Small intestine (tissue), 7 donors: Measurements from ENCODE around the gene EIPR1. TPM values are rescaled to one million over a fixed set of nuclear protein-coding genes. Genes with fewer than 3 reads are reported as not detected.
"Not testable (repeated sequence)": the region's sequence is repeated elsewhere in the genome, so short reads cannot be mapped to it uniquely, and the experiment has no call there.

ENCODE experiments used
- DNase-seq, 2 donors: peaks; one replicate each; pipeline versions ENCODE4 v3.0.0 to v3.0.0-alpha.2; 2013
- FAIRE-seq: peaks from 2 replicates; lab custom pipeline; 2012; peaks lifted over from hg19 to GRCh38; lab: Jason Lieb, UNC
- H3K27ac ChIP-seq, 3 donors: one replicate each; pipeline ENCODE4 v1.5.1; 2013; ENCODE audit warnings: low read length in 2 of 3, mild to moderate bottlenecking in 2 of 3, control low read depth in 1 of 3, inconsistent platforms in 1 of 3, low read depth in 1 of 3, moderate library complexity in 1 of 3
- H3K27me3 ChIP-seq, 3 donors: one replicate each; pipeline ENCODE4 v1.6.1; 2013; ENCODE audit warnings: low read length in 3 of 3, inconsistent platforms in 1 of 3; ENCODE audit not compliant: control insufficient read depth in 3 of 3, insufficient read depth in 3 of 3
- H3K36me3 ChIP-seq, 3 donors: one replicate each; pipeline ENCODE4 v1.6.1; 2013; ENCODE audit warnings: low read length in 3 of 3, inconsistent platforms in 1 of 3, low read depth in 1 of 3, mild to moderate bottlenecking in 1 of 3, moderate library complexity in 1 of 3; ENCODE audit not compliant: control insufficient read depth in 3 of 3, insufficient read depth in 2 of 3
- H3K4me1 ChIP-seq, 3 donors: one replicate each; pipeline ENCODE4 v1.6.1; 2013; ENCODE audit warnings: low read length in 2 of 3, inconsistent platforms in 1 of 3, low read depth in 1 of 3, mild to moderate bottlenecking in 1 of 3, moderate library complexity in 1 of 3; ENCODE audit not compliant: control insufficient read depth in 3 of 3, insufficient read depth in 2 of 3
- H3K4me3 ChIP-seq, 3 donors: one replicate each; pipeline ENCODE4 v1.5.1; 2013; ENCODE audit warnings: low read length in 3 of 3, control low read depth in 1 of 3, inconsistent platforms in 1 of 3, low read depth in 1 of 3, mild to moderate bottlenecking in 1 of 3, moderate library complexity in 1 of 3
- H3K9me3 ChIP-seq, 2 donors: one replicate each; pipeline ENCODE4 v1.6.1; 2013; ENCODE audit warnings: low read depth in 1 of 2, low read length in 1 of 2; ENCODE audit not compliant: control insufficient read depth in 2 of 2, insufficient read depth in 1 of 2
- whole genome bisulfite sequencing, 3 donors: extraction: QIAGEN DNeasy Blood & Tissue Kit; methylation state at CpG; one replicate each; pipeline ENCODE4 v1.1.7; 2013; 5-methylcytosine and 5-hydroxymethylcytosine counted together
- polyA plus RNA-seq, 4 donors: library from polyadenylated mRNA; stranded (reverse) in 3 of 4; unstranded in 1 of 4; fragments of 200-250 nt in 3 of 4; fragments of 120-200 nt in 1 of 4; gene quantifications; one replicate each; pipeline versions ENCODE4 v1.2.1 to v1.2.3, GENCODE V29; 2013
- donor health status: healthy with polysubstance abuse.
- donor health status: control.
- donor health status: control.
- donor health status: Bipolar disorder and iron deficiency.
- donor health status: healthy.

EIPR1 gene
- polyA plus RNA-seq, 4 donors, result 16.8 to 28.5 (median 19.5) TPM

- Histone ChIP-seq H3K9me3 (peaks cover 0 to 11% of the 10 kb centered on the region in 2 donors), H3K4me1 (no peaks in the 10 kb centered on the region), H3K4me3 (no peak overlapping the region), H3K27ac (peak overlapping the region in 1 of 3 donors; percentile 18), H3K36me3 (peaks cover 0 to 23% (median 0%) of the 10 kb centered on the region in 3 donors), H3K27me3 (no peaks in the 10 kb centered on the region)
- no peak for DNase-seq
- 91 to 92% (median 91%) methylated on average over 20 of the region's 20 CpGs for WGBS, 3 donors
- FAIRE-seq, result no peak
Measured at GRCh38 chr2:3288470-3289170, 89.0 kb downstream of the EIPR1 start.

DNA sequence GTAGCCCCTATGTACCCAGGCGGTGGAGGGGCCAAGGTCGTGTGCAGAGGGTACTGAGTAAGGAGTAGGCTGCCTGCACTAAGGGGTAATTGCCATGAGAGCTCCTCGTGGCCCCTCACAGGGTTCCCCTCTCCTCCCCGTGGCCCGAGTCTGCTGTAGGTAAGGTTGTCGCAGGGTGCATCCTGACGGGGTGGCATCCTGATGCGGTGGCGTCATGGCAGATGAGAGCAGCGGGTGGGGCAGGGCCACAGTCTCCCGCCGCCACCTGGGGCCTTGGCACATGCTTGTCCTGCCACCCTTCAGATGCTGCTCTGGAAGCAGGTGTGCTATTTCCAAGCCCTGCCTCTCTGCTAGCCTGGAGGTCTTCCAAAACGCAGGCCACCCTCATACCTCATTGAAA lies 89.7 kb downstream of the EIPR1 start:
- H3K27ac ChIP-seq, result no peak overlapping the region
- WGBS, 3 donors, result 90 to 97% (median 92%) methylated on average over 13 of the region's 13 CpGs
- peaks cover 0 to 21% (median 0%) of the 10 kb centered on the region in 3 donors for H3K36me3 ChIP-seq
- H3K27me3 ChIP-seq, result no peaks in the 10 kb centered on the region
- no peak for FAIRE-seq
- no peaks in the 10 kb centered on the region for H3K4me1 ChIP-seq
- H3K4me3 ChIP-seq, result no peak overlapping the region
- DNase-seq, result no peak
- peaks cover 0 to 11% of the 10 kb centered on the region in 2 donors for H3K9me3 ChIP-seq

DNA sequence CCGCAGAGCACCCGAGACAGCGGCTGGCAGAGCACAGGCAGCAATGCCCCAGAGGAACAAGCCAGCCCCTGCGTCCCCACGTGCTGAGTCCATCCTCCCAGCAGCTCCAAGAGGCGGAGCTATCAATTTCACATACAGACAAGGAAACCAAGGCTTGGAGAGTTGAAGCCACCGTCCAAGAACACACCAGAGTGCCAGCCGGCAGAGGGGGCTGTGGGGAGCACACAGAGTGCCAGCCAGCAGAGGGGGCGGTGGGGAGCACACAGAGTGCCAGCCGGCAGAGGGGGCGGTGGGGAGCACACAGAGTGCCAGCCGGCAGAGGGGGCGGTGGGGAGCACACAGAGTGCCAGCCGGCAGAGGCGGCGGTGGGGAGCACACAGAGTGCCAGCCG lies 91.0 kb downstream of the EIPR1 start:
- H3K36me3 ChIP-seq, result peaks cover 0 to 17% (median 0%) of the 10 kb centered on the region in 3 donors
- not testable (repeated sequence) for H3K27ac ChIP-seq, H3K4me1 ChIP-seq, FAIRE-seq, DNase-seq, H3K4me3 ChIP-seq, H3K27me3 ChIP-seq
- whole genome bisulfite sequencing, 3 donors, result 93 to 94% (median 93%) methylated on average over 15 to 17 of the region's 17 CpGs
- H3K9me3 ChIP-seq, result peaks cover 0 to 11% of the 10 kb centered on the region in 2 donors

DNA sequence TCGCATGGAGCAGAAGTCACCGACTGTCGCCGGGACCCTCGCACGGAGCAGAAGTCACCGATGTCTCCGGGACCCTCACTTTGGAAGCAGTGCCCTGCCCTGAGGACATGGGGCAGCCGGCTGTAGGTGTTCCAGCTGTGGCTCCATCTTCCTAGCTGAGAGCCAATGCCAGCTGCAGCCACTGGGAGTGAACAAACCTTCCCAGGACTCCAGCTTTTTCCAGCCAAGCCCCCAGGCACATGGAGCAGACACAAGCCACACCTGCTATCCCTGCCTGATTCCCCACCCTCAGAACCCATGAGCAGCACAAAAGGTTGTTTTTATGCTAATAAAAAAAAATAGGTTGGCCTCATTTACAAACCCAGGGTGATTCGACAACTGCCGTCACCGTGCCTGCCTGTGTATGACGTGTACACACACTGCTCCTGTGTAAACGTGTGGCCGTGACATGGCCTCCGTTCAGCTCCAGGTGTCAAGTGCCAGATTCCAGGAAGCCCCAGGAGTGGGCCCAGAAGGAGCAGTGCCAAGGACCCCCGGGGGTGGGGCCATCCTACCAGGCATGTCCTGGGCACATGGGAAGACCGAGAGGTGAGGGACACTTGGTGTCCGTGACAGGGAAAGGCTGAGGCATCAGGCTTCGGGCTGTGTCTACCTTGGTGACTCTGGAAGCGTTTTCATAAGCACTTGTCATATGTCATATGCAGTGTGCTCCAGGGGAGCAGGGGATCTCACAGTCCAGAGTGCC lies 91.5 kb downstream of the EIPR1 start:
- DNase-seq, result no peak
- Histone ChIP-seq H3K27me3 (no peaks in the 10 kb centered on the region), H3K27ac (no peak overlapping the region), H3K4me3 (no peak overlapping the region), H3K9me3 (peaks cover 0 to 11% of the 10 kb centered on the region in 2 donors), H3K36me3 (peaks cover 0 to 18% (median 0%) of the 10 kb centered on the region in 3 donors), H3K4me1 (no peaks in the 10 kb centered on the region)
- WGBS, 3 donors, result 91 to 94% (median 92%) methylated on average over 21 of the region's 21 CpGs
- FAIRE-seq, result no peak

- Histone ChIP-seq H3K36me3 (peaks cover 0 to 26% (median 0%) of the 10 kb centered on the region in 3 donors), H3K9me3 (peaks cover 0 to 11% of the 10 kb centered on the region in 2 donors), H3K27ac (no peak overlapping the region), H3K27me3 (no peaks in the 10 kb centered on the region), H3K4me3 (no peak overlapping the region), H3K4me1 (no peaks in the 10 kb centered on the region)
- DNase-seq (no peak), FAIRE-seq (no peak)
- WGBS, 3 donors, result 83 to 93% (median 87%) methylated on average over 24 of the region's 24 CpGs
Measured at GRCh38 chr2:3284657-3285630, 92.7 kb downstream of the EIPR1 start.

DNA sequence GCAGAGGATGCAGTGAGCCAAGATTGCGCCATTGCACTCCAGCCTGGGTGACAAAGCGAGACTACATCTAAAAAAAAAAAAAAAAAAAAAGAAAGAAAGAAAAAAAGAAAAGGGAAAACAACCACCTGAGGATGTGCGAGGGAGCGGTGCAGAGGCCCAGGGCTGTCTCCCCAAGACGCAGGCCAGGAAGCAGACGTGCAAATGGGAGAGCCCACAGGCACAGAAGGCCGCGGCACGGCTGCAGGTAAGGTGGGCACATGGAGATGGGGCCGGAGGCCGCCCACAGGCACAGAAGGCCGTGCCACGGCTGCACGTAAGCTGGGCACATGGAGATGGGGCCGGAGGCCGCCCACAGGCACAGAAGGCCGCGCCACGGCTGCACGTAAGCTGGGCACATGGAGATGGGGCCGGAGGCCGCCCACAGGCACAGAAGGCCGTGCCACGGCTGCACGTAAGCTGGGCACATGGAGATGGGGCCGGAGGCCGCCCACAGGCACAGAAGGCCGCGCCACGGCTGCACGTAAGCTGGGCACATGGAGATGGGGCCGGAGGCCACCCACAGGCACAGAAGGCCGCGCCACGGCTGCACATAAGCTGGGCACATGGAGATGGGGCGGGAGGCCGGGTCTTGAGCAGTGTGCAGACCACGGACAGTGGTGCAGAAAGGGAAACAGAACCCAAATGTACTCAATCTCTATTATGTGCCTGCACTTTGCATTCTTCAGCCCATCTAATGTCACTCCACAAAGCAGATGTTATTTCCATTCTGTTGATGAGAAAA lies 93.6 kb downstream of the EIPR1 start:
- H3K27ac ChIP-seq, H3K9me3 ChIP-seq, H3K27me3 ChIP-seq, H3K4me3 ChIP-seq, FAIRE-seq, DNase-seq, H3K4me1 ChIP-seq: not testable (repeated sequence)
- 97% methylated on average over 21 to 34 of the region's 38 CpGs for WGBS, 3 donors
- peaks cover 0 to 21% (median 0%) of the 10 kb centered on the region in 3 donors for H3K36me3 ChIP-seq

DNA sequence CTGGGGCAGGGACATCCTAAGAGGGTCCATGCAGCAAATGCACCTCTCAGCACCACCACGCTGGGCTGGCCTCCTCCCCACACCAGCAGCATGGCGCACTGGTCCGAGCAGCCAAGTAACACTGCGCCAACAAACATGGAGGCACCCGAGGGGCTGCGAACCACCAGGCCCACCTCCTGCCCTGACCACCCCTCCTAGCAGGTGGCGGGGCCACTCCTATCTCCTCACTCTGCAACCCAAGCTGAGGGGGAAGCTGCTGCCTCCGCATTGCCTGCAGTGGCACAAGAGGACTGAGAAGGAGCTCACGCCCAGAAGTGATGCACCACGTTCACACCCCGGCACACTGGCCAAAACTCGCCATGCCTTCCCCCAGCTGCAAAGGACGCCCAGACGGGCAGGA lies 94.4 kb downstream of the EIPR1 start:
- WGBS, 3 donors, result 92 to 98% (median 94%) methylated on average over 14 of the region's 14 CpGs
- Histone ChIP-seq H3K27ac (no peak overlapping the region), H3K36me3 (peaks cover 0 to 20% (median 0%) of the 10 kb centered on the region in 3 donors), H3K27me3 (no peaks in the 10 kb centered on the region), H3K4me3 (no peak overlapping the region), H3K9me3 (peaks cover 0 to 5% of the 10 kb centered on the region in 2 donors), H3K4me1 (no peaks in the 10 kb centered on the region)
- no peak for FAIRE-seq
- no peak for DNase-seq
